ENCODE measurements around the gene CCDC138.

DNA sequence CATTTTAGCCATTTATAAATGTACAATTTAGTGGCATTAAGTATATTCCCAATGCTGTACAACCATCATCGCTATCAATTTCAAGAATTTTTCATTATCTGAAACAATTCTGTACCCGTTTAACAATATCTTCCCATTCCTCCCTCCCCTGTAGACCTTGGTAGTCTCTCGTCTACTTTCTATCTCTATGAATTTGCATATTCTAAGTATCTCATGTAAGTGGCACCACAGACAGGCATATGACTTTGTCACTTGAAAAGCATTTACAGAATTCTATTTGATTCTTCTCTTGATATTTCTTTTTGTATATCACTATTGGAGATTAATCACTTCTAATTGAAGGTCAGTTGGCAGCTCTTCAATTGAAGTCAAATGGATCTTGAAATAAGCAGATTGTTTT is 48.0 kb downstream of the CCDC138 start:
- TF ChIP-seq YY1 (IDR thresholded peaks at IDR 0.05; ENCODE audit: insufficient read depth, insufficient read length) (no peak), SUZ12 (IDR thresholded peaks at IDR 0.05; ENCODE audit: extremely low read depth, insufficient read depth, insufficient read length) (no peak), ZNF274 (IDR thresholded peaks at IDR 0.05; ENCODE audit: low read depth, low read length) (no peak)
